ENCODE data around the gene CDC42BPB.
A peak's percentile ranks its signal among the peaks of the same experiment; 100 is the strongest.

CDC42BPB gene

DNA sequence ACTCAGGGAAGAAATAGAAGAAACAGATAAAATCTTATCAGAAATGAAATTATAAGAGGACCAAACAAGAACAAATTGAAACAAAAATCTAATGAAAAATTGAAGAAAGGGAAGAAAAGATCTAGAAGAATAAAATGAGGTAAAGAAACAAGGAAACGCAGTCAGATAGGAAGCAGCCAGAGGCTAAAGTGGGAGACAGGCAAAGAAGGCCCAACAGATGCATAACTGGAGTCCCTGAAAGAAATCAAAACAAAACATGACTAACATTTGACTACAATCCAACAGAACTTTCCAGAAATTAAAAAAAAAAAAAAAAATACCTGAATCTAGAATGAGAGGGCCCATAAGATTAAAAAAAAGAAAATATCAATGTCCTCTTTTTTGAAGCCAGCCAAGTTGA is 69.3 kb downstream of the CDC42BPB start:
- H3K79me2 ChIP-seq (ENCODE audit: control insufficient read depth, insufficient read depth, low read length, unreplicated experiment) = peaks cover 16% of the 10 kb centered on the region
- H3K36me3 ChIP-seq (ENCODE audit: insufficient read depth, low read length) = peaks cover 67% of the 10 kb centered on the region
- H3K27me3 ChIP-seq (ENCODE audit: insufficient read depth, low read length) = no peaks in the 10 kb centered on the region
- H2AFZ ChIP-seq (ENCODE audit: low read length, unreplicated experiment) = no peak overlapping the region
- peaks cover 17% of the 10 kb centered on the region for H3K4me1 ChIP-seq (ENCODE audit: control insufficient read depth, insufficient read depth, low read length, unreplicated experiment)
- H3K4me3 ChIP-seq (ENCODE audit: low read depth, low read length) = no peak overlapping the region
- no peak overlapping the region for H3K27ac ChIP-seq (ENCODE audit: low read depth, low read length)

DNA sequence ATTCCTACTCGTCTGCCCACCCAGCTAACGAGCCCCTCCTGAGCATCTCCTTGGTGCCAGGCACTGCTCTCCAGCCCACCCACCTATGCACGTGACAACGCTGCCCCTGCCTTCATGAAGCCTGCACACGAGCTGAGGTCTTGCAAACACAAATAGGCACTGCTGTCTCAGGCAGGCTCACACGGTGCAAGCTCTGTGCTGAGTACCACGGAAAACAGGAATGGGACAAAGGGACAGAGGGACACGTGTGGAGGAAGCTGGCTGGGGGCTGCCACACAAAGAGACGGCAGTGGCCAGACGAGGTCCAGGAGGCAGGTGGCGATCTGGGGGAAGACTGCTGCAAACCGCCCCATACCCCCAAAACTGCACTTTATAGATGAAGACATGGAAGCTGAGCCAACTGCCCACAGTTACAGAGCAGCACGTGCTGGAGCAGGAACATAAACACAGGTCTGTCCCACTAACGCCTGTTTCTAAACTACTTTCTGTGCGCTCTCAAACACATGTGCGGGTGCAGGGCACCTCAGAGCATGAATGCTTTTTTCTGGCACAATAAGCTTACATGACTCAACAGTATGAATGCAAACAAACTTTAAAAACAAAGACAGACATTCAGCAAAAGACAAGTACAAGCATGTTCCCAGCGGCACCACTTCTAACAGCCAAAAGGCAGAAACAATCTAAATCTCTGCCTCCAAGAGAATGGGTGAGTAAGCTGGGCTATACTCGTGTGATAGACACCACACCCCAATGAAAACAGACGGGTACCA is 70.4 kb downstream of the CDC42BPB start:
- Histone ChIP-seq H3K4me3 (ENCODE audit: low read depth, low read length) (no peak overlapping the region), H3K79me2 (ENCODE audit: control insufficient read depth, insufficient read depth, low read length, unreplicated experiment) (peaks cover 13% of the 10 kb centered on the region), H2AFZ (ENCODE audit: low read length, unreplicated experiment) (no peak overlapping the region), H3K36me3 (ENCODE audit: insufficient read depth, low read length) (peaks cover 62% of the 10 kb centered on the region), H3K27me3 (ENCODE audit: insufficient read depth, low read length) (no peaks in the 10 kb centered on the region), H3K27ac (ENCODE audit: low read depth, low read length) (peak overlapping the region; percentile 9; the same call in 1 of the 2 replicates), H3K4me1 (ENCODE audit: control insufficient read depth, insufficient read depth, low read length, unreplicated experiment) (peaks cover 16% of the 10 kb centered on the region)

DNA sequence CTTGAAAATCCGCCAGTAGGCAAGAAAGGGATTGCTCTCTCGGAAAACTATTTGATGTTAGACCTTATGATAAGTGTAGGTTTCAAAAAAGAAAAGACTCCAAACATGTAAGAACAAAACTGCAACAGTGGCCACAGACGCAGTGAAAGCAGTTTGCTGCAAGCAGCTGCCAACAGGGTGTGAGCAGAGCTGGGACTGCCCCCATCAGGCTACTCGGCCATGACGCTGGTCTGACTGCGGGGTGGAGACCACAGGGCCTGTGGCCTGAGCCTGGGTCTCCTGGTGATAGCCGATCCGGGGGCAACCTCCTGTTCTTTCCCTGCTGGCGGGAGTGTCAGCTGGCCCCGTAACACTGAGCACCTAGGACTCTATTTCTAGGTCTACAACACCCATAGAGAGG is 71.7 kb downstream of the CDC42BPB start:
- no peak overlapping the region for H2AFZ ChIP-seq (ENCODE audit: low read length, unreplicated experiment)
- H3K79me2 ChIP-seq (ENCODE audit: control insufficient read depth, insufficient read depth, low read length, unreplicated experiment) = peaks cover 13% of the 10 kb centered on the region
- no peak overlapping the region for H3K27ac ChIP-seq (ENCODE audit: low read depth, low read length)
- H3K36me3 ChIP-seq (ENCODE audit: insufficient read depth, low read length) = peaks cover 55% of the 10 kb centered on the region
- no peaks in the 10 kb centered on the region for H3K27me3 ChIP-seq (ENCODE audit: insufficient read depth, low read length)
- H3K4me1 ChIP-seq (ENCODE audit: control insufficient read depth, insufficient read depth, low read length, unreplicated experiment) = peaks cover 17% of the 10 kb centered on the region
- H3K4me3 ChIP-seq (ENCODE audit: low read depth, low read length) = no peak overlapping the region

DNA sequence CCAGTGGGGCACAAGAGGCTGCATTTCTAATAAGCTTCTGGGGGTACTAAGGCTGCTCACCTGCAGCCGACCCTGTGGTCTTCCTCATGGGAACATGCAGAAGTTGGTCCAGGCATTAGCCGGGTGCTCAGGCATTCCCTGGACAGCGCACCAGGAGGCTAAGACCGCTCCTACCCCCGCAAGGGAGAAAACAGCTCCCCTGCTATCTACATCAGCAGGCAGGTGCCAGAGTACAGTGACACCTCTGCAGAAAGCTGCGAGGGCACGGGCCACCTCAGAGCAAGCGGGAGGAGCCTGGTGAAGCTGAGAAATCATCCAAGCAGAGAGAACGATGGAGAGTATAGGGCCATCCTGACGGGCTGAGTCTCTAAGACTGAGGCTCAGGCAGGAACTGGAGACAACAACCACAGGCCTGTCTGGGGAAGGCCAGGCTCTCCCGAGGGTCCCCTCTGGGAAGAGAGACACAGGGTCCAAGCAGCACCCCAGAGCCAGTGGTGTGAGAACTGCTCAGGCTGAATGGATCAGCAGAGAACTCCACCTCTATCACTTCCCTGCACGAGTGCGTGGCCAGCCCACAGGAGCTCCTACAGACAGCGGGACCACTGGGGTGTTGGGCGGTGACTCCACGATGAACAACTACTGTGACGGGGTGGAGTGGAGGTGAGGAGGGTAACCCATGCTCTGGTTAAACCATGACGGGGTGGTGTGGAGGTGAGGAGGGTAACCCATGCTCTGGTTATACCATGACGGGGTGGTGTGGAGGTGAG is 72.8 kb downstream of the CDC42BPB start:
- Histone ChIP-seq H3K27me3 (ENCODE audit: insufficient read depth, low read length) (no peaks in the 10 kb centered on the region), H3K27ac (ENCODE audit: low read depth, low read length) (no peak overlapping the region), H3K4me3 (ENCODE audit: low read depth, low read length) (no peak overlapping the region), H3K4me1 (ENCODE audit: control insufficient read depth, insufficient read depth, low read length, unreplicated experiment) (peaks cover 20% of the 10 kb centered on the region), H3K36me3 (ENCODE audit: insufficient read depth, low read length) (peaks cover 46% of the 10 kb centered on the region), H3K79me2 (ENCODE audit: control insufficient read depth, insufficient read depth, low read length, unreplicated experiment) (peaks cover 14% of the 10 kb centered on the region), H2AFZ (ENCODE audit: low read length, unreplicated experiment) (no peak overlapping the region)

DNA sequence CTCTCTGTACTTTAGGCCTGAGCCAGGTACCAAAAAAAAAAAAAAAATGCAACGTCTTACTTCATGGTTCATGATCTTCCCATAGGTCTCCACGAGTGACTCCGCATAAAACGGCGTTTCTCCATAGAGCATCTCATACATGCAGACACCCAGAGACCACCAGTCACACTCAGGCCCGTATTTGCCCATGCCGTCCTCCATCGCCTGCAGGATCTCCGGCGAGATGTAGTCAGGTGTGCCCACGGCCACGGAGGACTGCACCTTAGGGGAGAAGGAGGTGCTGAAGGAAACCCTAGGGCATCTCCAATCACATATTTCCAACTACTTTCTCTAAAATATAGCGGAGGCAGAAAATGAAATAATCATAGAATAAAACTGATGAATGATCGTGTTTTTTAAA is 73.9 kb downstream of the CDC42BPB start:
- no peaks in the 10 kb centered on the region for H3K27me3 ChIP-seq (ENCODE audit: insufficient read depth, low read length)
- no peak overlapping the region for H2AFZ ChIP-seq (ENCODE audit: low read length, unreplicated experiment)
- H3K4me3 ChIP-seq (ENCODE audit: low read depth, low read length) = no peak overlapping the region
- peaks cover 20% of the 10 kb centered on the region for H3K4me1 ChIP-seq (ENCODE audit: control insufficient read depth, insufficient read depth, low read length, unreplicated experiment)
- H3K36me3 ChIP-seq (ENCODE audit: insufficient read depth, low read length) = peaks cover 36% of the 10 kb centered on the region
- H3K27ac ChIP-seq (ENCODE audit: low read depth, low read length) = no peak overlapping the region
- H3K79me2 ChIP-seq (ENCODE audit: control insufficient read depth, insufficient read depth, low read length, unreplicated experiment) = peaks cover 15% of the 10 kb centered on the region

DNA sequence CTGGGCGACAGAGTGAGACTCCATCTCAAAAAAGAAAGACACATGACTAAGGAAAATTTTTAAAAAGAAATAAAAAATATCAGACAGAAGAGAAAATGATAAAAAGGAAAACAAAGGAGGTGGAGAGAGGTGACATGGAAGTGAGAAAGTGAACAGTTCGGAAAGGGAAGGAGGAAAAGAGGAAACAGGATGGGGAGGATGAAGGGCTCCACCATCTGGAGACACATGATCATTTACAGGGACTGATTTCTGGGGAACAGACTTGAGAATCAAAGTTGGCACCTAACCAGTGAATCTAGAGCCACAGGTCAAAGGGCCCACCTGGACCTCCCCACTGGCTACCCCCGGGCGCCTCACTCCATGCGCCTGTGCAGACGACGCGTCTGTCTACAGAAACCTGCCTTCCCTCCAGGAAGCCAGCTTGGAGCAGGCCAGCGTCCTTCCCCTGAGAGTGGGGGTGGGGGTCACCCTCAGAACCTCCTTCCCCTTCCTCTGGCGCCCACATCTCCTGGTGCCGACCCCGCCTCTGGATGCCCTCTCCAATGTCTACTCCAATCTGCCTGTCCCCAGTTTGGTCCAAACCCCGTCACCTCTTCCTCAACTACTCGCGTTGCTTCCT is 74.4 kb downstream of the CDC42BPB start:
- no peak overlapping the region for H2AFZ ChIP-seq (ENCODE audit: low read length, unreplicated experiment)
- peaks cover 20% of the 10 kb centered on the region for H3K4me1 ChIP-seq (ENCODE audit: control insufficient read depth, insufficient read depth, low read length, unreplicated experiment)
- no peaks in the 10 kb centered on the region for H3K27me3 ChIP-seq (ENCODE audit: insufficient read depth, low read length)
- H3K4me3 ChIP-seq (ENCODE audit: low read depth, low read length) = no peak overlapping the region
- H3K36me3 ChIP-seq (ENCODE audit: insufficient read depth, low read length) = peaks cover 31% of the 10 kb centered on the region
- H3K27ac ChIP-seq (ENCODE audit: low read depth, low read length) = no peak overlapping the region
- peaks cover 13% of the 10 kb centered on the region for H3K79me2 ChIP-seq (ENCODE audit: control insufficient read depth, insufficient read depth, low read length, unreplicated experiment)

DNA sequence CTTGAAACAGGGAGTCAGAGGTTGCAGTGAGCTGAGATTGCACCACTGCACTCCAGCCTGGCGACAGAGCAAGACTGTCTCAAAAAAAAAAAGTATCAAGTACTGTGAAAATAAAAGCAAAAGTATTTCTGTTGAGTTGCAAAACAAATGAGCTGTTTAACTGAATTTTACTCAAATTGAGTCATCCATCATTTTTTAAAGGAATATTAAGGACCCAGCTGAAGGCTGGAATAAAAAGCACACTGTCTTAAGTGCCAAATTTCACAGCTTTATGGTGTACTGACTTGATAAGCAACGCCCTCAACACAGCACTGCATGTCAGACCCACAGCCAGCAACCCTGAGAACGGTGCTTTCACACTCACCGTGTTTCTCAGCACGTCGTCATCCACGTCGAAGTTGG is 76.9 kb downstream of the CDC42BPB start:
- Histone ChIP-seq H3K27ac (ENCODE audit: low read depth, low read length) (no peak overlapping the region), H3K36me3 (ENCODE audit: insufficient read depth, low read length) (peaks cover 22% of the 10 kb centered on the region; the same call in 1 of the 2 replicates), H2AFZ (ENCODE audit: low read length, unreplicated experiment) (no peak overlapping the region), H3K4me1 (ENCODE audit: control insufficient read depth, insufficient read depth, low read length, unreplicated experiment) (peaks cover 4% of the 10 kb centered on the region), H3K79me2 (ENCODE audit: control insufficient read depth, insufficient read depth, low read length, unreplicated experiment) (peaks cover 3% of the 10 kb centered on the region), H3K27me3 (ENCODE audit: insufficient read depth, low read length) (no peaks in the 10 kb centered on the region), H3K4me3 (ENCODE audit: low read depth, low read length) (no peak overlapping the region)

DNA sequence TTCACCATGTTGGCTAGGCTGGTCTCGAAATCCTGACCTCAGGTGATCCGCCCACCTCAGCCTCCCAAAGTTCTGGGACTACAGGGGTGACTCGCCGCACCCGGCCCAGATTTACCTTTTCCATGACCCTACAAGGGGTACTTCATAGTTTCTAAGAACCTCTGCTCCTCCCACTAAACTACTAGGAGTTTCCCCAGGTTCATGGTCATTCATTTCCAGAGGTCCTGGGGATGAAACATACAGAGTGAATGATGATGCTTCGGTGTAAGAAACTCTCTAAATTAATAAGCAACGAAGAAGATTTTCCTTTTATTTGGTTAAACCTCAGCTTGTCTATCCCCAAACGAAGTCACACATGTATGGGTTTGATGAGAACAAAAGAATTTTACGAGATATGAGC is 77.9 kb downstream of the CDC42BPB start:
- H3K36me3 ChIP-seq (ENCODE audit: insufficient read depth, low read length) = peaks cover 23% of the 10 kb centered on the region; the same call in 1 of the 2 replicates
- no peak overlapping the region for H3K27ac ChIP-seq (ENCODE audit: low read depth, low read length)
- no peak overlapping the region for H3K4me3 ChIP-seq (ENCODE audit: low read depth, low read length)
- no peaks in the 10 kb centered on the region for H3K27me3 ChIP-seq (ENCODE audit: insufficient read depth, low read length)
- no peak overlapping the region for H2AFZ ChIP-seq (ENCODE audit: low read length, unreplicated experiment)
- H3K4me1 ChIP-seq (ENCODE audit: control insufficient read depth, insufficient read depth, low read length, unreplicated experiment) = peaks cover 4% of the 10 kb centered on the region
- H3K79me2 ChIP-seq (ENCODE audit: control insufficient read depth, insufficient read depth, low read length, unreplicated experiment) = peaks cover 3% of the 10 kb centered on the region

DNA sequence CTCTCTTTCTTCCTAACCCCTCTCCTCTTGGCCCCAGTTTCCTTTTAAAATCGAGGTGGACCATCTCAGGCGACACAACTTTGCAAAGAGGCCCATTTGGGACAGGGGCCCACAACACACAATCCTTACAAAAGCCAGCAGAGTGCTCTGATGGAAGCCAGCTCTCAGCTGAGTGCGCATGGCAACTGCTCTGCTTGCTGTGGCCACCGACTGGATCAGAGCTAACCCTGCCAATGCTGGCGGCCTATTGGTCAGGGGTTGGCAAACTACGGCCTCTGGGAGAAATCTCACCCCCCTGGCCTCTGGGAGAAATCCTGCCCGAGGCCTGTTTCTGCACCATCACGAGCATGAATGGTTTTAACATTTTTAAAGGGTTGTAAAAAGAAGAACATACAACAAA is 79.9 kb downstream of the CDC42BPB start:
- Histone ChIP-seq H2AFZ (ENCODE audit: low read length, unreplicated experiment) (no peak overlapping the region), H3K36me3 (ENCODE audit: insufficient read depth, low read length) (peaks cover 18% of the 10 kb centered on the region; the same call in 1 of the 2 replicates), H3K4me3 (ENCODE audit: low read depth, low read length) (no peak overlapping the region), H3K27me3 (ENCODE audit: insufficient read depth, low read length) (no peaks in the 10 kb centered on the region), H3K27ac (ENCODE audit: low read depth, low read length) (no peak overlapping the region), H3K79me2 (ENCODE audit: control insufficient read depth, insufficient read depth, low read length, unreplicated experiment) (peaks cover 3% of the 10 kb centered on the region), H3K4me1 (ENCODE audit: control insufficient read depth, insufficient read depth, low read length, unreplicated experiment) (peaks cover 4% of the 10 kb centered on the region)

DNA sequence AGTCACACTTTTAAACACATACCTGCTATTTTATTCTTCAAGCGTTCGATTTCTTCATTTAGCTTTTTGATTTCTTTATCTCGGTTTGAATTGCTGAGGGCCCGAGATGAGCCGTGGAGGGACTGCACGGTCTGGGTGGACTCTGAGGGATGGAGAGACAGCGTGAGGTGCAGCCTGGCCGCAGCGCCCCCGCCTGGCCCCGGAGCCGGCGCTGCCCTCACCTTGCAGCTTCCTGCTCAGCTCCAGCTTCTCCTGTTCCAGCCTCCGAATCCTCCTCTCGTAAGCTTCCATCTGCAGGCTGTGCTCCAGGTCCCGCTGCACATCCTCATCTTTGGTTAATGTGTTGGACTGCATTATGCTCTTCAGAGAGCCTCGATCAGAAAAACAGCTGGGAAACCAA is 81.7 kb downstream of the CDC42BPB start:
- Histone ChIP-seq H3K36me3 (ENCODE audit: insufficient read depth, low read length) (peaks cover 15% of the 10 kb centered on the region; the same call in 1 of the 2 replicates), H2AFZ (ENCODE audit: low read length, unreplicated experiment) (no peak overlapping the region), H3K27me3 (ENCODE audit: insufficient read depth, low read length) (no peaks in the 10 kb centered on the region), H3K27ac (ENCODE audit: low read depth, low read length) (no peak overlapping the region), H3K4me3 (ENCODE audit: low read depth, low read length) (no peak overlapping the region), H3K4me1 (ENCODE audit: control insufficient read depth, insufficient read depth, low read length, unreplicated experiment) (peaks cover 2% of the 10 kb centered on the region), H3K79me2 (ENCODE audit: control insufficient read depth, insufficient read depth, low read length, unreplicated experiment) (peaks cover 3% of the 10 kb centered on the region)
